K562 (cell line): ENCODE data around the gene CCR6. TPM values are rescaled to one million over a fixed set of nuclear protein-coding genes. Genes with fewer than 3 reads are reported as not detected.

ENCODE experiments used
- ATF6 ChIP-seq: sonication (generic); formaldehyde crosslinking; IDR thresholded peaks from 2 replicates; pipeline ENCODE4 v1.4.0; 2020; ENCODE audit warnings: mild to moderate bottlenecking, missing genetic modification reagents
- BRF2 ChIP-seq: IDR thresholded peaks from 3 replicates; pipeline ENCODE4 v1.6.1; 2011; ENCODE audit warnings: borderline replicate concordance, mild to moderate bottlenecking; ENCODE audit not compliant: insufficient read length, insufficient read depth
- CHAMP1 ChIP-seq: fragments of 450-650 bp; IDR thresholded peaks from 2 replicates; pipeline ENCODE4 v1.6.1; 2016; ENCODE audit warnings: mild to moderate bottlenecking
- CREB3L1 ChIP-seq: fragments of 450-650 bp; IDR thresholded peaks from 2 replicates; pipeline ENCODE4 v1.6.1; 2014; ENCODE audit warnings: low read depth, mild to moderate bottlenecking, moderate library complexity, borderline replicate concordance
- CREM ChIP-seq: IDR thresholded peaks from 2 replicates; pipeline ENCODE4 v1.6.1; 2014; ENCODE audit warnings: antibody characterized with exemption, low read depth
- EP300 ChIP-seq: IDR thresholded peaks from 2 replicates; pipeline ENCODE4 v1.6.1; 2012; ENCODE audit warnings: low read length, improper control_type of control experiment
- FOXJ2 ChIP-seq: fragments of 200-800 bp; sonication (Bioruptor generic); IDR thresholded peaks from 2 replicates; pipeline ENCODE4 v1.6.1; 2016; ENCODE audit warnings: missing genetic modification characterization, missing compliant biosample characterization
- MEF2A ChIP-seq: IDR thresholded peaks from 2 replicates; pipeline ENCODE4 v1.6.1; 2011; ENCODE audit warnings: low read depth, mild to moderate bottlenecking, low read length, moderate library complexity; ENCODE audit not compliant: control insufficient read depth
- RBM39 ChIP-seq: fragments of 200-400 bp; formaldehyde crosslinking; optimal IDR thresholded peaks from 2 replicates; pipeline ENCODE3; 2018; ENCODE audit warnings: low read depth, low read length
- SMARCB1 ChIP-seq: IDR thresholded peaks from 2 replicates; pipeline ENCODE4 v1.6.1; 2011; ENCODE audit warnings: improper control_type of control experiment, low read depth; ENCODE audit not compliant: insufficient read length
- SNAPC5 ChIP-seq: fragments of 250-450 bp; sonication (Bioruptor Pico); IDR thresholded peaks from 2 replicates; pipeline ENCODE4 v1.8.0; 2021; ENCODE audit warnings: moderate library complexity, mild to moderate bottlenecking, inconsistent platforms
- ZC3H8 ChIP-seq: fragments of 450-650 bp; IDR thresholded peaks from 2 replicates; pipeline ENCODE4 v1.6.1; 2017
- ZFP91 ChIP-seq: sonication (generic); formaldehyde crosslinking; IDR thresholded peaks from 2 replicates; pipeline ENCODE4 v1.8.0; 2022; ENCODE audit warnings: mild to moderate bottlenecking, missing genetic modification reagents
- ZNF232 ChIP-seq: sonication (generic); formaldehyde crosslinking; IDR thresholded peaks from 2 replicates; pipeline ENCODE4 v1.8.0; 2022; ENCODE audit warnings: mild to moderate bottlenecking, missing genetic modification reagents
- ZNF3 ChIP-seq: fragments of 250-450 bp; sonication (Bioruptor Pico); IDR thresholded peaks from 2 replicates; pipeline ENCODE4 v1.5.0; 2021; ENCODE audit warnings: mild to moderate bottlenecking, moderate library complexity
- ZNF717 ChIP-seq: fragments of 250-450 bp; sonication (Bioruptor Pico); IDR thresholded peaks from 2 replicates; pipeline ENCODE4 v1.5.0; 2021
- ZNF740 ChIP-seq, 3 experiments: fragments of 200-800 bp in 1 of 3; sonication (Bioruptor generic) in 1 of 3; sonication (generic) in 1 of 3; formaldehyde crosslinking in 1 of 3; IDR thresholded peaks; 2 replicates each; pipeline versions ENCODE4 v1.6.1 to v1.8.0; 2016 to 2022; ENCODE audit warnings: mild to moderate bottlenecking in 2 of 3, missing compliant biosample characterization in 2 of 3, missing genetic modification characterization in 2 of 3, missing genetic modification reagents in 1 of 3
- polyA plus RNA-seq, 8 experiments: library from polyadenylated mRNA; depleted of rRNA in 4 of 8; stranded (reverse) in 5 of 8; unstranded in 3 of 8; fragments of >200 nt; fragmentation: Nextera tagmentation in 2 of 8; fragmentation: Illumina TruSeq in 1 of 8; extraction: Ambion mirVana in 2 of 8; extraction: Trizol in 1 of 8; gene quantifications; 2 replicates each; pipeline versions ENCODE4 v1.2.1 to v1.2.3, GENCODE V29; 2011 to 2014; ENCODE audit warnings: inconsistent platforms in 1 of 8, missing spikeins in 1 of 8
- total RNA-seq, 7 experiments: library from RNA; depleted of rRNA in 6 of 7; stranded (reverse); fragments of >200 nt in 6 of 7; fragmentation: Illumina TruSeq in 2 of 7; extraction: Trizol in 2 of 7; gene quantifications; 2 replicates each; pipeline versions ENCODE4 v1.2.1 to v1.2.3, GENCODE V29; 2011 to 2021; ENCODE audit warnings: low replicate concordance in 1 of 7

Gene CCR6
- total and polyA plus RNA-seq, 9 of the 15 experiments (the other 6 are each of a cell fraction or from before 2014, with no cell fraction given): not detected

- no peak for TF ChIP-seq CREB3L1
- no peak for TF ChIP-seq RBM39
- TF ChIP-seq ZNF717 (CRISPR knock-in tag): no peak
- TF ChIP-seq MEF2A: no peak
- no peak for TF ChIP-seq ZNF3
- peak; percentile 55 for TF ChIP-seq CREM
- no peak for TF ChIP-seq SNAPC5
- peak; percentile 42; the same call in 1 of the 2 replicates for TF ChIP-seq EP300
- no peak for TF ChIP-seq ZNF232 (CRISPR knock-in tag)
- TF ChIP-seq SMARCB1: no peak
- no peak for TF ChIP-seq BRF2
- no peak for TF ChIP-seq FOXJ2 (tag)
- no peak for TF ChIP-seq ZFP91 (CRISPR knock-in tag)
- TF ChIP-seq ATF6 (CRISPR knock-in tag): no peak
- TF ChIP-seq ZC3H8: no peak
- no peak for TF ChIP-seq CHAMP1
- no peak for TF ChIP-seq ZNF740 (CRISPR knock-in tag; IDR thresholded peaks at IDR 0.05)
- TF ChIP-seq ZNF740 (tag; IDR thresholded peaks at IDR 0.05): no peak
These were observed 22.6 kb upstream of the CCR6 start (continued) for GRCh38 chr6:167100241-167100674.
